HG02973 (cell line): ENCODE results near the gene ADAMTS17.

Source experiments
- ATAC-seq: cut with Tn5 transposase; IDR thresholded peaks from one replicate; pipeline ENCODE4 v1.9.1; 2021; ENCODE audit warnings: moderate library complexity; ENCODE audit not compliant: unreplicated experiment

ADAMTS17 gene

DNA sequence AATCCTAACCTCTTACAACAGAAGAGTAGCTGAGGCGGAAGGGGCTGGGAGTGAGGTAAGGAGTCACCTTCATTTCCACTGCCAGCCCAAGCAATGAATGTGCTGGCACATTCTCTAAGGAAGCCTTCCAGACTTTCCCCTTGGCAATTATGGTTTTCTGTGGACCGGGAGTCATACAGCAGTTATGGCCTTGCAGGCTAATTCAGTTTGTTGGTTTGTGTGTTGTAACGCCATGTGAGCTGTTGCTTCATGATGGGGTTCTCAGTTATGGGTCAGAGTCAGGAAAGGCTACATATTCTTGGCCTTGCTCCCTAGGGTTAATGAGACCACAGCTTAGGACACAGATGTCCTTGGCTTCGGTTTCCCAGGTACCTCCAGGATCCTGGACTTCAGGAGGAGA is 137.0 kb downstream of the ADAMTS17 start:
- ATAC-seq, result no peak

DNA sequence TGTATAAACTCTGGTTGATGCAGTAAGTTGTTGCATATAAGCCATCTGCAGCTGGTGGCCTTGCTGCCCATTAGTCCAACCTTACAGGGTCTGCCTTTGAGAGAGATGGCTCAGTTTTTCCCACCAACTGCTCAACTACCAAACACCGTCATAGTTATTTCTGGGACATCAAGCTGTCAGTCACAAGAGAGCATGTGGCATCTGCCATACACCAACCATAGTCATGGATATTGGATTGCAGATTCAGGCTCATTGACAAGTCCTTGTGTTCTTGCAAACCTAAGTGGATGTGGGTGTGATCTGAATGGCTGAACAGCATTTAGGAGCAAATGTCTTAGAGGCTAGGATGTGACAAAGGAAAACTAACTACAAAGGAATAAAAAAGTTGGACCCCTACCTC is 137.6 kb downstream of the ADAMTS17 start:
- no peak for ATAC-seq

DNA sequence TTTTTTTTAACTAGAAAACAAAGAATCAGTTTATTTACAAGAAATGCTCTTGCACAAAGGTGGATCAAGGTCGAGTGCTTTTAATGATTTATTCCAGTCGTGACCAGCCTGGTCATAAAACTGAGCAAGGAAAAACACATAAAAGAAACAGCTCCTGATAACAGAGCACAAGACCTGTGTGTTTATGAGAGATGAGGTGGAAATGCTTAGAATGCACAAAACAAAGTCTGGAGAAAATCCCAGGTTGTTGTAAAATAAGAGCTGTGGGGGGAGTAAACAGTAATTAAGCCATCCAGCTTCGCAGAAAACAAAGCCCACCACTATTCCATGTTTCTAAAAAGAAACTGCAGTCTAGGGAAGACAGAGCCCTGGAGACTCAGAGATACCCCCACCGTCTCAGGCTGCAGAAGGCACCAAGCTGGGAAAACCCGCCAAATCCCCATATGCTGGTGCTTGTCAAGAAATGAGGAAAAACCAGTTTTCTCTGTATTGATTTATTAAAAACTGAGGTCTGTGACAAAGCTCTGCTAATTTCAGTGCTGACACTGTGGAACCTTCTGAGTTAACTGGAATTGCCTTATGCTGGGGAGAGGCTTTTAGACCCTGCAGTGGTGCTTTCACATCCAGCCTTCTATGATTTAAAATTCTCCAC is 139.3 kb downstream of the ADAMTS17 start:
- no peak for ATAC-seq

DNA sequence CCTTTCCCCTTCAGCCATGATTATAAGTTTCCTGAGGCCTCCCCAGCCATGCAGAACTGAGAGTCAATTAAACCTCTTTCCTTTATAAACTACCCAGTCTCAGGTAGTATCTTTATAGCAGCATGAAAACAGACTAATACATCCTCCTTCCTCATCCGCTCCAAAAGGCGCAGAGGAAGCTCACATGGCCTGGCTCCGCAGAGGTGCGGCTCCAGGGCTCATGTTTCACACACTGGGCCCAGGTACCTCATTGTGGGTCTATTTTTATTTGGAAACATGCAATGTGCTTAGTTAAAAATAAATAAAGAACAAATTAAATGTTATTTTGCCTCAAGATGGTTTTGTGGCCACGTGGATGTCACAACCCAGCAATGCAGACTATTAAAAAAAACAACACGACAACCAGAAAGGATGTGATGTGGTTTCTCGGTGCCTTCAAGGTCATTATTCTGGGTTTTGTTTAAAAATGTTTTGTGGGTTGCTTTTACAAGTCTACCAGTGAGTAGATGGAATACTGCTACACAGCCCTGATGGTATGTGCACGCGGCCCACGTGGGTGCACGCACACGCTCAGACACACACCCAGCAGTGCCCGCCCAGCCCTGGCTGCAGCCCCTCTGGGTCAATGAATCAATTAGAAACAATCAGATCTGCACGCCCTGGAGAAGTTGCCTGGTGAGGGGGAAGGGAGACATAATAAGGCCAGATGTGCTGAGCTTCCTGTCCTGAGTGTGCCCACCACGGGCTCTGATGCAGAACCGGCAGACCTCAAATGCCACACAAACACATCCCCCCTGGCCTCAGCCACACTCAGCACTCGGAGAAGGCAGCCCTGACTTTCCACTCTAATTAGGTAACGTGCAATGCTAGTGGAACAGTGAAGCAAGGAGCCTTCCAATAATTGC is 140.1 kb downstream of the ADAMTS17 start:
- ATAC-seq, result no peak

DNA sequence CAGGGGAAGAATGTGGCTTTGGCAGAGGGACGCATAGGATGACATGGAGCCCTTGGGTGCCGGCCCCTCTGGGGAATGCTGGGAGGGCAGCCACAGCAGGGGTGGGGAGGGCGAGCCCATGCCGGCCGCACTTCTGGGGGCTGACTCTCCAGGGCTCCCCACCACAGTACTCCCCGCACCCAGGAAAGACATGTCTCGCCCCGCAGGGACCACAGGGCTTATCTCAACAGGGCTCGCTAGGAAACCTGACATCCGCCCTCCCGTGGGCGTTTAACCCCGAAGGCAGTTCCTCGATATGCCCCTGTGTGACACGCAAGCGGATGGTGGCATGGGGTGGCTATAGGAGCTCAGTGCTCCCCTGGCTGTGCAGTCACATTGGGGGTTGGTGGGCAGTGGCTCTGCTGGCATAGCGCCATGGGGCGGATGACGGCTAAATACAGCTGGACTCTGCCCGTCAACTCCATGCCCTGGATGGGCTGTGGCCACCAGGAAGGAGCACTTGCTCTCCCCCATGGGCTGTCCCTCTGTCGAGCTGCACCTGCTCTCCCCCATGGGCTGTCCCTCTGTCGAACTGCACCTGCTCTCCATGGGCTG is 141.4 kb downstream of the ADAMTS17 start:
- no peak for ATAC-seq

- ATAC-seq, result no peak
These were observed 142.0 kb downstream of the ADAMTS17 start for GRCh38 chr15:100199711-100200286.

DNA sequence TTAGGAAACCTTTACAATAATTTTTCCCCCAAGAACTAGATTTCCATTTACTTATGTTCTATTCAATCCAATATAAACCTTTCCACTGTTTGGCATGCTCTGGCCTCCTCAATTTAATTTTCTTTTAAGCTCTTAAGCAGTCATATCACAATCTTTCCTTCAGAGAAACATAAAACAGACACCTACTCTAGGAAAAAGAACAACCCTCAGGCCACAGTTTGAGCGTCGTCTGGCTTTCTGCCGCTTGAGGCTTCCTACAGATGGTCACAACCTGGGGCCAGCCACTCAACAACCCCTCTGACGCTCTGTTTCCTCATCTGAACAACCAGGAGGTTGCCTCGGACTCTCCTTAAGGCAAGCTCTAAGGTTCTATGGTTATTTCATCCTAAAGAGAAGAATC is 143.3 kb downstream of the ADAMTS17 start:
- ATAC-seq, result no peak

- ATAC-seq, result no peak
These were observed 145.3 kb downstream of the ADAMTS17 start for GRCh38 chr15:100196326-100197058.

DNA sequence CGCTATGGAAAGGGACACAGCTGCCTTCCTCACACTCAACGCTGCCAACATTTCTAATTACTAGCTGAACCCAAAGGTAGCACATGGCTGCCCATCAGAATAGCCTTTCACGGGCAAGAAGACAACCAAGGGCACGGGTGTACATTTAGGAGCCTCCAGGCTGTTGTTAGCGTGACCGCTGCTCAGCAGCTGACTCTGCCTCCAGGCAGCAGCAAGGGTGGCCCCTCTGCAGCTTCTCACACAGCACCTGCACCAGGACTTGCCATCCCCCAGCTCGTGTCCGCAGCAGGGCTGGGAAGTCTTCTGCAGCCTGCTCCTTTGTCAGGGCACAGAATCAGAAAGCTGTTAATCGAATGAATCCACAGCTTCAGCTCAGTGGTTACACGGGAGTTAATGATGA is 146.8 kb downstream of the ADAMTS17 start:
- no peak for ATAC-seq

GRCh38 chr15:100193277-100193860 is 148.4 kb downstream of the ADAMTS17 start:
- no peak for ATAC-seq

DNA sequence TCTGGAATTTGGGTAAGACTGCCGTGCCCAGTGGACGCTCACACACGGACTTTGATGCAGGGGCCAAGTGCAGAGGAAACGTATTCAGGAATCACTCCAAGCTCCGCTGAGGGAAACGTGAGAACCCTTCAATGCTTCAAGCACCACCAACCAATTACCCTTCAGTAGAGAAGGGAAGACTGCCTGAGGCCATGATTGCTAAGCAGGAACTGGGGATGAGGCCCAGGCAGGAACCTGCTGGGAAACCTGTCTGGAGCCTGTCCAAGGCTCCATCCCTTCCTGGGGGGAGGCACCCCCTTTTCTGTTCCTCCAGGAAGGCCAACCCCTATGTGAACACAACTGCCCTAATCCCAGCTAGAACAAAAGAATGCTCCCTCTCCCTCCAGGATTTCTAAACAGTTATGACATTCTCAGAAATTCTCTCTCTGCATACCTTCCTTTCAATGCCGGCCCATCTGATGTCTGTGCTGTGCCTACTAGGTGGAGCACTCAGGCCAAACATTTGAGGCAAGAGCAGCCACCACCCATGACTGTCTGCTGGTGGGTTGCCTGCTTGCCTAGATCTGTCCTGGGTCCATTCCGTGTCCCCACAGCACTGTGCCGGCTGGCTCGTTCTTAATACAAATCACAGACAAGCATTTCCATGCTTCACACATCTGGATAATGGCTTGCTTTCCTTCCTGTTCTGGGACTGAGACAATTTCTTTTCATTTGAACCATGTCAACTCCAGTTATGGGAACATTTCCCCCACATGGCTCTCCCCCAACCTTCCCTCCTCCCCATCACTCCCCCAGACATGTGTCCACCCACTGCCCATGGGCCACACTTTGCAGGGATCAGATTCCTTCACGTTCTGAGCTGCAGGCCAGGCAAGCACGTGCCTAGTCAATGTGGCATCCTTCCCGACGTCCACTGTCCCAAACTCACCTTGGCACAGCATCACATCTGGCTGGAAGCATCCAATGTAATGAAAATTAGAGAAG is 149.4 kb downstream of the ADAMTS17 start:
- ATAC-seq, result no peak

GRCh38 chr15:100191161-100191560 is 150.6 kb downstream of the ADAMTS17 start:
- no peak for ATAC-seq

DNA sequence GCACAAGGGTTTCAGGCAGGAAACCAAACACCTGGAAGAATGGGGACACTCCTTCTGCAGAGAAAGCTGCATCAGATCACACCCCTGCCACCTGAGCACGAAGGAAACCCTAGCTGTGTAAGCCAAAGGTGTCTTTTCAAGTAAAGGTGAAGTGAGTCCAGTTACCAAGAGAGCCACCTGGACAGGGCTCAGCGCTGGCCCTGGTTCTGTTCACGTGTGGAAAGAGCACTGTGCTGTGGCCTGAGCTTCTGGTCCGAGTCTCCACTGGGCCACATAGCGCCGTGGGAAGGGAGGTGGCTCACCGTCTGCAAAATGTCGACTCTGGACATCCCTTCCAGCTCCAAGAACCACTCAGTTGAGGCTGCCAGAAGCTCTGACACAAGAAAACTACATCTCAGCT is 151.1 kb downstream of the ADAMTS17 start:
- ATAC-seq, result no peak

DNA sequence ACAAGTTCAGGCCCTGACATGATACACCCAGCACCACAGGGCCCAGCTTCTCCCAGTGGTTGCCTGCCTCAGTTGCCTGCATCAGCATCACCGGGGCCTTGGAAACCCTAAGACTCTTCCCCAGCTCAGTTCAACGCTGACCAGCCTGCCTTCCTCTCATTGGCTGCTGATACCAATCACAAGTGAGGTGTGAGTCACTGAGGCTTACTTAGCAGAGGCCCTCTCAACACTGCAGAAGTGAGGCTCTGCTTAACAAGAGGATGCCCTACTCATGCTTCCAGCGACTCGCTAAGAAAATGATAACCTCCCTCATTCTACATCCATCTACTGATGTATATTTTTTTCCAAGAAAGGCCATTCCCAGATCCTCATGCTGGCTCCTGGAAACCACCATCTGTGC is 151.9 kb downstream of the ADAMTS17 start:
- ATAC-seq, result no peak

DNA sequence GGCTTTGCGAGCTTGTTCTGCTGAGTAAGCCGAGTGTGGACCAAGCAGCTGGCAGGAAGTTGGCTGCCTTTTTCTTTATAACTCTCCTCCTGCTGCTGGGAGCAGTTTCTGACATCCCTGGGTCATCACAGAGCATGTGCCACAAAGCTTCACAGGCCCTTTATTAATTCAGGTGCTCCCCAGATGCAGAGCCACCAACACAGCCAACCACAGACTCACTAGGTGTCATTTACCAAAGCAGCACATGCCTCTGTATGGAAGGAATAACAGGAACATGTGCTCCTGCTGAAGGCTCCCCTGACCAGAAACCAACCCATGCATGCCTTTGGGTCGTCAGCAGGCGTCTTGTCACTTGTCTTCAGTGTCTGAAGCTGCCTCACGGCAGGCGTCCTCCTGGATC is 152.5 kb downstream of the ADAMTS17 start:
- no peak for ATAC-seq

GRCh38 chr15:100187677-100188076 is 154.1 kb downstream of the ADAMTS17 start:
- ATAC-seq, result no peak

DNA sequence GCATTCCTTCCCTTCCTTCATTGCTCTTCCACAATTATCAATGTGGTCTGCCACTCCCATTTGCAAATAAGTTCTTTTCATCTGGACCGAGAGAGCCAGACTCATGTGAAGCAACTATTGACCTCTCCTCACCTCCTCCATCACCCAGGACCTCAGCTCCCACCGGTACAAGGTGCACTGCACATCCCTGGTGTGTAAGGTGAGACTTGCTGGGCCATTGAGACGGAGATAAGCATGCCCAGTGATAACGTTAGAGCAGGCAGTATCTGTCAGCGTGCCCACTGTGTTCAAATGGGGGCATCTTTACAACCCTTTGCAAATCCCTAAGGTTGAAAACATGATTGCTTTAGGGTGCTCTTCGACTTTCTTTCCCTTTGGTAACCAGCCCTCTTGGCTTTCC is 154.8 kb downstream of the ADAMTS17 start:
- ATAC-seq, result no peak

- no peak for ATAC-seq
These were observed 155.4 kb downstream of the ADAMTS17 start for GRCh38 chr15:100186366-100186765.

DNA sequence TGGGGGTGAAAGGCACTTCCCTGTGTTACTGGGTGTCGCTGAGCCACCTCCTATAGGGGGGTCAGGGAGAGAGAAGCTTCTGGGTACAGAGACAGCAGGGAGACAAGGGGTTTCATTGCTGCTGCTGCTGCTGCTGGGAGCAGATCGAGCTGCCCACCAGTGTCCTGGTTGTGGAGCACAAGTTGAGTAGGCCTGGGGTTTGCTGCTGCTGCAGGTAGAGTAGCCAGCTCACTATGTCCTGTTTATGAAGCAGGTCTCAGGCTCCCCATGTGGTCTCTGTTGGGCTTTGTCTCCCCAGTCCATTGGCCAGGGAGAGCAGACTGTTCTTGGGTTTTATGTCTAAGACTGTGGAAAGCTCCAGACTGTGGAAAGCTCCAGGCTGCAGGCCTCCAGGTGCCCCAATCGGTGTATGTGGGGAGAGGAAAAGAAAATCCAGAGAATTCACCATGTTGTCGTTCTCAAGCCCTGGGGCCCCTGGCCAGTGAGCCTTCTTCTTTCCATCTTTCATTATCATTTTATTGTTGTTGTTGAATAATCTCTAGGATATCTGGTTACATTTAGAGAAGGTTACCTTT is 157.8 kb downstream of the ADAMTS17 start:
- no peak for ATAC-seq
